GM19372 (cell line): Measurements from ENCODE around the gene TMEM59.
"Not testable (repeated sequence)": the region's sequence is repeated elsewhere in the genome, so short reads cannot be mapped to it uniquely, and the experiment has no call there.

Experiments used
- ATAC-seq: cut with Tn5 transposase; IDR thresholded peaks from one replicate; pipeline ENCODE4 v1.9.1; 2021; ENCODE audit warnings: mild to moderate bottlenecking, low read depth, moderate library complexity; ENCODE audit not compliant: unreplicated experiment

TMEM59 gene

DNA sequence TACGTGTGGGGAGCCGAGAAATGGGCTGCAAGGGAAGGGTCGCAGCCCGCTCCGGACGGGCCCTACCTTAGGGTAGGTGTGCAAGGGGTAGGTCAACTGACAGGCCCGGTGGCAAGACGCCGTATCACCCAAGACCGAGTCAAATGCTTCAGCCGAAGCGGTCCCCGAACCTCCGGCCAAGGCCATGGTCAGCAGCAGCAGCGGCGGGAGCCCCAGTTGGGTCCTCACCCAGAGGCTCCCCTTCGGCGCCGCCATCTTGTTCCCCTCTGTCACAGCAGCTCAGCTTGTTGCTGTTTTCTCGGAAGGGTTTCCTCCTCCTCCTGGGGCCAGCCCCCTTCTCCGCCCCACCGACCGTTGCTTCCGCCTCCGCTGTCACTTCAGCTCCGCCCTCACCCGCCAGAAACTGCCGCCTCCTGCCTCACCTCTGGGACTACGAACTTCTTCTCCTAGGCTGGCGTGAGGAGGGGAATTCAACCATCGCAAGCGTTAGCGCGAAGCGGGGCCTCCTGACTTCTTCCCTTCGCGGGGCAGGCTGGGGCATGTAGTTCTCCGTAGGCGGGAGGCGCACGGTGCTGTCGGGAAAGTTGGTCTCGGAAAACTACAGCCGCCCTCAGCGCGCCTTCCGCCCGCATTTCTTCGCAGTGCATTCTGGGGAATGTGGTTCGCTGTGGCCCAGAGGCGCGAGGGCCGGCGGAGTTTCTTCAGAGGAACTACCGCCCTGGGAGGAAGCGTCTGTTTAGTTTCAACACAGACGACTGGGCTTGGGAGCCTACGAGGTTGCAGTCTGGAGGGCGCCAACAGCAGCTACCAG lies at the start of gene TMEM59, which contains the start of gene TCEANC2:
Gene TMEM59 (minus strand): TSS at position 271 of the 811 bp plus-strand sequence. CDS start 16 bp downstream, at position 255.
Gene TCEANC2 (plus strand): TSS at position 675 of the 811 bp plus-strand sequence. CDS start 815 bp downstream, outside the sequence.
- peak; percentile 90 for ATAC-seq

GRCh38 chr1:54100500-54100899 lies 47.5 kb upstream of the TMEM59 start:
- ATAC-seq: no peak

GRCh38 chr1:54099061-54099610 lies 46.1 kb upstream of the TMEM59 start:
- no peak for ATAC-seq

- ATAC-seq: no peak
These were observed 43.9 kb upstream of the TMEM59 start for GRCh38 chr1:54096877-54097240.

DNA sequence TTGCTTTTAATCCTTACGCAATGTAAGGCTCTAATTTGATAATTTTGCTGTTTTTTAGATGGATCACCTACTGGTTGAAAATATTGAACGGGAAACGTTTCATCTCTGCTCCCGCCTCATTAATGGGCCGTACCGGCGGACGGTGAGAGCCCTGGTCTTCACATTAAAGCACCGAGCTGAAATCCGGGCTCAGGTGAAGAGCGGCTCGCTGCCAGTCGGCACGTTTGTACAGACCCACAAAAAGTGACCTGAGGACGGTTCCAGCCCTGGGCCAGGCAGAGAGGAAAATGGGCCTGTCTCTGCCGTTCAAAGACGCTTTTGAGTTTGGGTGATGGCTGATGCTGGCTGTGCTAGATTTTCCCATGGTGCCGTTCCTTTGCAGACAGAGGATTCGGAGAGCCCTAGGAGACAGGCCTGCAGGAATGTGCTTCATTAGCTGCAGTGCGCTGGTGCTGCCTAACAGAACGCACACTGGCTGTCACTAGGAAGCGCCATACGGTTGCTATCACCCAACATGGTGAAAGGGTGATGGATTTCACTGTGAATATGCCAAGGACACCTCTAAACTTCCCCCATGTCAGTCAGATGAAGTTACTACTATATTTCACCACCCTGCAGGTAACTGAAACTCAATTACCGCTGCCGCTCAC lies 43.3 kb upstream of the TMEM59 start:
- no peak for ATAC-seq

- ATAC-seq: no peak
These were observed 42.7 kb upstream of the TMEM59 start for GRCh38 chr1:54095546-54096226.

DNA sequence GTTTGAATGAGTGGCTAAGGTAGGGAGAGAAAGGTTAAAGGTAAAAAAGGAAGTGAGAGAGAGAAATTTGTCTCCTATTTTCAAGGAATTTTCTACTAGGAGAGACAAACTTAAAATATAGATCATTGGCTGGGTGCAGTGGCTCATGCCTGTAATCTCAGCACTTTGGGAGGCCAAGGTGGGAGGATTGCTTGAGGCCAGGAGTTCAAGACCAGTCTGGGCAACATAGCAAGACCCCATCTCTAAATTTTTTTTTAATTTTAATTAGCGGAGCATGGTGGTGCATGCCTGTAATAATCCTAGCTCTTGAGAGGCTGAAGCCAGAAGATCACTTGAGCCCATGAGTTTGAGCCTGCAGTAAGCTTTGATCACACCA lies 41.7 kb upstream of the TMEM59 start:
- not testable (repeated sequence) for ATAC-seq

DNA sequence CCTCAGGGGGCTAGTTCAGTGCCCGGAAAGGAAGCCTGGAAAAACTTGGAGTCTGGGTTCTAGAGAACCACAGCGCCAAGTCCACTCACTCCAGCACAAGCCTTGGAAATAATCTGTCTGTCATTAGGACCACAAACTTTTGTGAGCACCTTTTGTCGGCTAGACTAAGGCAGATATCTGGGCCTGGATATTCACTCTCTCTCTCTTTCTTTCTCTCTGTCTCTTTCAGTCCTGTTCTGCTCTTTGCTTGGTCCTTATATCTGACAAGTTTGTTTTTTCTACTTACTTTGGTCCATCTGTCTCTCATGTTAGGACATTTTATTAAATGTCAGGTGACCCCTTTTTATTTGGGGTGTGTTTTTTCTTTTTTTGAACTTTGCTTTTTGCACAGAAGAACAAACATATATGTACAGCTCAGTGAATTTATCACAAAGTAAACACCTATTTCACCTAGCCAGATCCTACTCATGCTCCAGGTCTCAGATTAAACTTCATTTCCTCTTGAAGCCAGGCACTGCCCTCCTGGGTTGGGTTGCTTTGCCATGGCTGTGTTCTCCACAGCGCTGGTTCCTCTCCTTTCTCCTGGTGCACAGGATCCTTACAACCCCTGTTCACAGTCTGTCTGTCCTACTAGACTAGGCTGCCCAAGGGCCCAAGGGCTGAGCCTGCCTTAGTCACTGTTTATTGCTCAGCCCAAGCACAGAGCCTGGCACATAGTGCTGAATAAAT lies 41.2 kb upstream of the TMEM59 start:
- ATAC-seq: no peak

- ATAC-seq: no peak
These were observed 38.7 kb upstream of the TMEM59 start for GRCh38 chr1:54091666-54092065.

DNA sequence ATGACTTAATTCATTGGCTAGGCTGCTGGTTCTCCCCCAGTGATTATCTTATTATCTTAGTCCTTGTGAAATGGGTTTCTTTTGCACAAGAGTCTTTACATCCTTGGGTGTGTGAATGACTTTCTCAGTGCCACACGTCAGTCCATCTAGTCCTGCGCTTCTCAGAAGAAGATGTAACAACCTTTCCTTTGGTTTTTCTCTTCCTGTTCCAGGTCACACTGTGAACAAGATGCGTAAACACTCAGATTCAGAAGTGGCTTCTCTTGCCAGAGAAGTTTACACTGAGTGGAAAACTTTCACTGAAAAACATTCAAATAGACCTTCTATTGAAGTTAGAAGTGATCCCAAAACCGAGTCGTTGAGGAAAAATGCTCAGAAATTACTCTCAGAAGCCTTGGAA lies 35.4 kb upstream of the TMEM59 start:
- no peak for ATAC-seq

GRCh38 chr1:54086754-54087153 lies 33.8 kb upstream of the TMEM59 start:
- no peak for ATAC-seq

GRCh38 chr1:54084794-54085193 lies 31.8 kb upstream of the TMEM59 start:
- ATAC-seq: no peak

DNA sequence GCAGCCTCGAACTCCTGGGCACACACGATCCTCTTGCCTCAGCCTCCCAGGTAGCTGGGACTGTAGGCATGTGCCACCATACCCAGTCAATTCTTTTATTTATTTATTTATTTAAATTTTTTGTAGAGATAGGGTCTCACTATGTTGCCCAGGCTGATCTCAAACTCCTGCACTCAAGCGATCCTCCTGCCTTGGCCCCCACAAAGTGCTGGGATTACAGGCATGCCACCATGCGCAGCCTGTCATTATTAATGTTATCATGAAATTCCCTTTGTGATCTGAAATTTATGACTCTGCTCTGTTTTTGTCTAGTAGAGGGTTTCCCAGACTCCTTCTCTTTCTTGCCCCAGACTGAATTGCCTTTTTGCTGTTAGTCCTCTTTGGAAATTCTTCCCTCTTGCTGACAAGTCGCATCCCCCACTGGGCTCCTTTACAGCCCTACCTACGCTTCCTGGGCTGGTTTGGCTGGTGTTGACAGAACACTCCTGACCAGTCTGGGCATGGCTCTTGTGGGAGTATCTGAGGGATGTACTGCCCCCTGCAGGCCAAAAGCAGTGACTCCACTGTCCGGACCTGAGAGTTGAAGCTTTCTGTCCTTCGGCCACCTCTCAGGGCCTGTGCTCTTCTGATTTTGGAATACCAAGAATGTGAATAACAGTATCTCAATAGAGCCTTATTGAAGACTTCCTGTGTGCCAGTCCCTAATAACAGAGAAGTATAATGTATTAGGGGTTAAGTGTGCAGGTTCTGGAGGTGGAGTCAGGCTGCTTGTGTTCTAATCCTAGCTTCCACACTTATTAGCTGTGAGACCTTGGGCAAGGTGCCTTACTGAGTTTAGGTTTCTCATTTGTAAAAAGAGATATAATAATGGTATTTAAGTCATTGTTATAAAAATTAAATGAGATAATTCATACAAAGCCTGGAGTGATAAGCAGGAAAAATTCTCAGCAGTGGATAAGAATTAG lies 28.6 kb upstream of the TMEM59 start:
- peak; percentile 70 for ATAC-seq

DNA sequence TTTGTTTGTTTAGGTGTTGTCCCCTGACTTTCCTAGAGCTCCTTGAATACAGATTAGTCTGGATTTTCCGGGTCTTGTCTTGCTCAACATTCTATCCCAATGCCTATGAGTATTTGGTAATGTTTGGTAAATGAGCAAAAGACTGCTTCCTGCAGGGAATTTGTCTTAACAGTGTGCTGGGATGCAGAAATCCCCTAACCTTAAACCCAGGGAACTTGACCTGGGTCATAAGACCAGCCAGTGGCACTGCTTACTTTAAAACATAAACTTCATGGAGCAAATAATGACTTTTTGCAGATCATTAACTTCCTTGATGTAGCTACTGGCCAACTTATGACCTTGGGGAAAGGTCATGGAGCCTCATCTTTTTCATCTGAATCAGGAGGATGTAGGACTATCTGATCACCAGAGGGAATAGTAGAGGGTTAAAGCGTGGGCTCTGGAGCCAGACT lies 27.6 kb upstream of the TMEM59 start:
- ATAC-seq: no peak

DNA sequence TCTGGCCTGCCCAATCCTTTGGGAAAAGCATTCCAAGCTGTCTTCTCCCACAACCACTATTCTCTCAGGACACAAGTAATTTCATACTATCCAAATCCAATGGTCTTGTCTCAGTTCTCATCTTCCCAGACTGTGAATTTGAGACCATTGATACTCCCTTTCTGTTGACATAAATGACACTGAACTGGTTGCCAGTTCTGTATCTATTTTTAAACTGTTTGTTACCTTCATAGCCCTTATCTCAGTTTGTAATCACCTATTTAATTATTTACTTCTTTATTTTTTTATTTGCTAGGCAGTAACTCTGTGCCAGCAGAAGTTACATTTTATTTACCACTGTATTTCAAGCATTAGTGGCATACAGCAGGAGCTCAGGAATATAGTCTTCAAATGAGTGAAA lies 24.4 kb upstream of the TMEM59 start:
- no peak for ATAC-seq

- peak; percentile 59 for ATAC-seq
These were observed 17.3 kb upstream of the TMEM59 start for GRCh38 chr1:54070171-54070837.

DNA sequence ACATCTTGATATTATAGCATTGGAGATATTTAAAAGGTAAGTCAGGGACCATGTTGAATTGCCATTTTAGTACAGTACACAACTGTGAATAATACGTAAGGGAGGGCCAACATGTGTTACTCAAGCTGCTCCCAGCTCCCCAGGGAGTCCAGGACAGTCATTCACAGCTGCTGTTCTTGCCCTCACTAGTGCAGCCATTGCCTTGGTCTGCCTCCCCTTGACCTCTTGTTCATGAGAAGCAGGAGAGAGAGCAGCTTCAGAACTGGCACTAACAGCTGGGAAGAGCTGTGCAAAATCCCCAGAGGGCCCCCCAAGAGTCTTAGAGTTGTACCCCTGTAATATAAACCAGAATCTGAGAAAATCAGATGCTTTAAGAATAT lies 16.8 kb upstream of the TMEM59 start:
- no peak for ATAC-seq

GRCh38 chr1:54064299-54064698 lies 11.3 kb upstream of the TMEM59 start:
- no peak for ATAC-seq

- no peak for ATAC-seq
These were observed 1.4 kb upstream of the TMEM59 start for GRCh38 chr1:54054438-54054749.
